Kidney (tissue), 14 donors: ENCODE results near the gene CD180. TPM values are rescaled to one million over a fixed set of nuclear protein-coding genes. Genes with fewer than 3 reads are reported as not detected.
A peak's percentile ranks its signal among the peaks of the same experiment; 100 is the strongest.

ENCODE experiments used
- DNase-seq, 5 donors: peaks; one replicate each; pipeline ENCODE4 v3.0.0-alpha.2; 2013 to 2020
- FAIRE-seq: peaks from 2 replicates; lab custom pipeline; 2012; peaks lifted over from hg19 to GRCh38; lab: Jason Lieb, UNC
- H3K27ac ChIP-seq, 2 donors: one replicate each; pipeline ENCODE4 v1.7.0; 2013; ENCODE audit warnings: low read depth in 2 of 2, low read length in 2 of 2, inconsistent platforms in 1 of 2
- H3K27me3 ChIP-seq: one replicate; pipeline ENCODE4 v1.7.1; 2013; ENCODE audit warnings: low read length, inconsistent platforms; ENCODE audit not compliant: control insufficient read depth, insufficient read depth
- H3K36me3 ChIP-seq, 3 donors: one replicate each; pipeline versions ENCODE4 v1.7.0 to v1.7.1; 2013; ENCODE audit warnings: low read length in 3 of 3, control low read depth in 1 of 3, inconsistent platforms in 1 of 3; ENCODE audit not compliant: insufficient read depth in 3 of 3, control insufficient read depth in 2 of 3
- H3K4me1 ChIP-seq, 3 donors: one replicate each; pipeline versions ENCODE4 v1.7.0 to v1.7.1; 2013; ENCODE audit warnings: low read length in 3 of 3, inconsistent platforms in 1 of 3, low read depth in 1 of 3; ENCODE audit not compliant: control insufficient read depth in 2 of 3, insufficient read depth in 2 of 3
- H3K4me3 ChIP-seq, 3 donors: one replicate each; pipeline versions ENCODE4 v1.7.0 to v1.8.1; 2013; ENCODE audit warnings: low read length in 3 of 3, control low read depth in 1 of 3, inconsistent platforms in 1 of 3
- H3K9ac ChIP-seq, 3 donors: one replicate each; pipeline versions ENCODE4 v1.7.0 to v1.7.1; 2013; ENCODE audit warnings: low read length in 3 of 3, control low read depth in 1 of 3, inconsistent platforms in 1 of 3
- H3K9me3 ChIP-seq, 3 donors: one replicate each; pipeline versions ENCODE4 v1.7.0 to v1.7.1; 2013; ENCODE audit warnings: low read length in 3 of 3, control low read depth in 1 of 3, inconsistent platforms in 1 of 3; ENCODE audit not compliant: control insufficient read depth in 2 of 3, insufficient read depth in 1 of 3
- CTCF ChIP-seq: IDR thresholded peaks from 3 replicates; pipeline ENCODE4 v1.5.1; 2012; ENCODE audit warnings: mild to moderate bottlenecking, moderate library complexity, borderline replicate concordance; ENCODE audit not compliant: insufficient read depth; ENCODE audit errors: extremely low read depth
- intact Hi-C: fragments of 100-400 bp; cut with DNase I; formaldehyde crosslinking; loops from one replicate; pipeline ENCODE4 v1.11.1; 2022
- polyA plus RNA-seq: library from polyadenylated mRNA; stranded (reverse); fragments of 350-450 nt; fragmentation: Illumina TruSeq; extraction: RNeasy Lipid Tissue Mini Kit (QIAGEN cat#74804); gene quantifications from one replicate; pipeline ENCODE4 v1.2.3, GENCODE V29; 2014; ENCODE audit warnings: low read depth, low replicate concordance; ENCODE audit not compliant: insufficient read depth
- total RNA-seq: library from RNA; stranded (reverse); fragmentation: NEBNext Ultra II Directional; extraction: Animal tissue kit (Norgen Biotek cat#: 25700); gene quantifications from one replicate; pipeline ENCODE4 v1.2.1, GENCODE V29; 2021
- donor health status: control.
- donor health status: control.
- donor health status: control.
- donor health status: control.
- donor health status: control.
- donor health status: DM: yes; HTN: yes; CAD: no.
- donor health status: Normal renal cell carcinoma (clear cell type).

Gene CD180
- total and polyA plus RNA-seq, 2 donors from 2014 or later, result 0.28 to 3.3 TPM

- Histone ChIP-seq H3K27ac (no peak overlapping the region), H3K36me3 (peaks cover 7 to 43% (median 21%) of the 10 kb centered on the region in 3 donors), H3K27me3 (no peaks in the 10 kb centered on the region), H3K4me1 (no peaks in the 10 kb centered on the region), H3K9me3 (no peaks in the 10 kb centered on the region), H3K4me3 (no peak overlapping the region), H3K9ac (no peak overlapping the region)
- FAIRE-seq, result no peak
- DNase-seq, result no peak
- TF ChIP-seq CTCF, result no peak
- intact Hi-C loops, result no loop called here
These were observed 43.3 kb downstream of the CD180 start for GRCh38 chr5:67153292-67153691.

DNA sequence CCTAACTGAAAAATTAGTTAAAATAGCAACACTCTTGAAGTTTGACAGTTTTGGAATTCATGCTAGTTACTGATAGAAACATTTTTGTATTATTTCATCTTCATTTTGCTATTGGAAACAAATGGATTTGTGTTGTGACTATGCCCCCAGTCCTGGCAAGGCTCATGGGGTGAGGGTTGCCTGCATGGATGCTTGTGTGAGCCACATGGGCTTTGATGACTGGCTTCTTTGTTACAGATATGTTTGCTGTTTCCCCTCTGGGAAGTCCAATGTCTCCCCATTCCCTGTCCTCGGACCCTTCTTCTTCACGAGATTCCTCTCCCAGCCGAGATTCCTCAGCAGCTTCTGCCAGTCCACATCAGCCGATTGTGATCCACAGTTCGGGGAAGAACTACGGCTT is 44.2 kb downstream of the CD180 start:
- intact Hi-C loops, result no loop called here
- Histone ChIP-seq H3K4me1 (no peaks in the 10 kb centered on the region), H3K27ac (no peak overlapping the region), H3K36me3 (peaks cover 9 to 51% (median 21%) of the 10 kb centered on the region in 3 donors), H3K9me3 (no peaks in the 10 kb centered on the region), H3K9ac (no peak overlapping the region), H3K27me3 (no peaks in the 10 kb centered on the region), H3K4me3 (no peak overlapping the region)
- no peak for DNase-seq
- TF ChIP-seq CTCF, result no peak
- FAIRE-seq, result no peak

- no peak overlapping the region for H3K27ac ChIP-seq
- DNase-seq, result peak in 2 of 5 donors; percentile 25 to 37
- TF ChIP-seq CTCF, result peak; percentile 33
- H3K4me3 ChIP-seq, result no peak overlapping the region
- no peaks in the 10 kb centered on the region for H3K4me1 ChIP-seq
- no peak overlapping the region for H3K9ac ChIP-seq
- intact Hi-C loops, result no loop called here
- peaks cover 9 to 57% (median 29%) of the 10 kb centered on the region in 3 donors for H3K36me3 ChIP-seq
- no peak for FAIRE-seq
- no peaks in the 10 kb centered on the region for H3K9me3 ChIP-seq
- H3K27me3 ChIP-seq, result no peaks in the 10 kb centered on the region
These were observed 46.6 kb downstream of the CD180 start for GRCh38 chr5:67149951-67150523.
